ENCODE measurements around the gene HTT. TPM values are rescaled to one million over a fixed set of nuclear protein-coding genes. Genes with fewer than 3 reads are reported as not detected.

Gene HTT
- total RNA-seq, 1 experiment from 2014 or later = 64.4 TPM

GRCh38 chr4:3060946-3061345 lies 13.5 kb upstream of the HTT start:
- Histone ChIP-seq H3T11ph (ENCODE audit: low read length) (no peak overlapping the region), H3K14ac (ENCODE audit: insufficient read depth, low read length) (no peak overlapping the region), H3K23me2 (ENCODE audit: insufficient read length, low read depth, low read length, poor library complexity, severe bottlenecking) (no peaks in the 10 kb centered on the region), H2BK20ac (ENCODE audit: low read depth, low read length, poor library complexity, severe bottlenecking) (no peak overlapping the region), H4K5ac (ENCODE audit: insufficient read length, low read depth, low read length) (no peak overlapping the region), H3K79me1 (ENCODE audit: insufficient read depth, low read depth, low read length, poor library complexity, severe bottlenecking) (no peaks in the 10 kb centered on the region), H4K91ac (ENCODE audit: insufficient read length, low read depth, low read length) (no peak overlapping the region), H3K27ac (ENCODE audit: insufficient read length, low read depth, low read length) (no peak overlapping the region), H3K9me3 (ENCODE audit: control insufficient read depth, low read depth, low read length) (peaks cover 4% of the 10 kb centered on the region), H2BK5ac (ENCODE audit: insufficient read length, low read length) (no peak overlapping the region), H3K18ac (ENCODE audit: insufficient read length, low read depth, low read length) (no peak overlapping the region), H2AK5ac (ENCODE audit: insufficient read length, low read length) (no peak overlapping the region), H2AFZ (ENCODE audit: low read length) (no peak overlapping the region), H2BK12ac (ENCODE audit: insufficient read length, low read depth, low read length) (no peak overlapping the region), H2BK15ac (ENCODE audit: low read depth, low read length) (no peak overlapping the region), H3K23ac (ENCODE audit: insufficient read length, low read depth, low read length) (no peak overlapping the region), H3K9ac (ENCODE audit: extremely low read depth, insufficient read length, low read length) (no peak overlapping the region), H4K20me1 (ENCODE audit: control insufficient read depth, insufficient read depth, insufficient read length) (no peaks in the 10 kb centered on the region), H3K4me2 (ENCODE audit: insufficient read depth, insufficient read length, low read length) (no peak overlapping the region), H2BK120ac (ENCODE audit: low read depth, low read length, poor library complexity, severe bottlenecking) (no peak overlapping the region), H3K56ac (ENCODE audit: insufficient read length, low read depth, low read length) (no peak overlapping the region), H3K79me2 (ENCODE audit: insufficient read depth, low read length) (no peaks in the 10 kb centered on the region), H3K4ac (ENCODE audit: low read depth, low read length) (no peak overlapping the region), H3K27me3 (ENCODE audit: insufficient read depth, low read length) (no peaks in the 10 kb centered on the region; the same call in 1 of the 2 replicates), H3K4me1 (ENCODE audit: insufficient read depth, low read length) (no peaks in the 10 kb centered on the region), H4K8ac (replicated peaks; ENCODE audit: insufficient read length, low read depth, low read length) (no peak overlapping the region)
- Mint-ChIP-seq H3K4me1 (peaks cover 2 to 4% of the 10 kb centered on the region in 2 experiments; a peak in 2 of 4 replicates), H3K9me3 (peaks cover 14 to 23% of the 10 kb centered on the region in 2 experiments), H3K4me3 (no peak overlapping the region), H3K27me3 (ENCODE audit: low read depth) (peaks cover 7% of the 10 kb centered on the region), H3K27ac (no peak overlapping the region), H3K36me3 (ENCODE audit: insufficient read depth in 1 of 3, low read depth in 3 of 3) (peaks cover 0 to 8% (median 0%) of the 10 kb centered on the region in 3 experiments; a peak in 3 of 7 replicates)
- no peak for TF ChIP-seq CTCF (conservative IDR thresholded peaks at IDR 0.05)
- no peak for DNase-seq
- WGBS (ENCODE audit: extremely low coverage, insufficient read length, low lambda C conversion rate) = no CpG with 5 or more reads among the region's 6 CpGs
